ENCODE results near the gene HOXB4.
A peak's percentile ranks its signal among the peaks of the same experiment; 100 is the strongest.

Gene HOXB4

GRCh38 chr17:48601539-48602425 is 23.6 kb upstream of the HOXB4 start:
- DNase-seq (ENCODE audit: low read depth), result no peak

GRCh38 chr17:48601207-48601538 is 23.0 kb upstream of the HOXB4 start:
- no peak for DNase-seq (ENCODE audit: low read depth)

GRCh38 chr17:48600244-48601098 is 22.3 kb upstream of the HOXB4 start:
- DNase-seq (ENCODE audit: low read depth), result no peak

GRCh38 chr17:48599354-48599753 is 21.2 kb upstream of the HOXB4 start:
- no peak for DNase-seq (ENCODE audit: low read depth)

GRCh38 chr17:48598736-48599135 is 20.6 kb upstream of the HOXB4 start:
- no peak for DNase-seq (ENCODE audit: low read depth)

DNA sequence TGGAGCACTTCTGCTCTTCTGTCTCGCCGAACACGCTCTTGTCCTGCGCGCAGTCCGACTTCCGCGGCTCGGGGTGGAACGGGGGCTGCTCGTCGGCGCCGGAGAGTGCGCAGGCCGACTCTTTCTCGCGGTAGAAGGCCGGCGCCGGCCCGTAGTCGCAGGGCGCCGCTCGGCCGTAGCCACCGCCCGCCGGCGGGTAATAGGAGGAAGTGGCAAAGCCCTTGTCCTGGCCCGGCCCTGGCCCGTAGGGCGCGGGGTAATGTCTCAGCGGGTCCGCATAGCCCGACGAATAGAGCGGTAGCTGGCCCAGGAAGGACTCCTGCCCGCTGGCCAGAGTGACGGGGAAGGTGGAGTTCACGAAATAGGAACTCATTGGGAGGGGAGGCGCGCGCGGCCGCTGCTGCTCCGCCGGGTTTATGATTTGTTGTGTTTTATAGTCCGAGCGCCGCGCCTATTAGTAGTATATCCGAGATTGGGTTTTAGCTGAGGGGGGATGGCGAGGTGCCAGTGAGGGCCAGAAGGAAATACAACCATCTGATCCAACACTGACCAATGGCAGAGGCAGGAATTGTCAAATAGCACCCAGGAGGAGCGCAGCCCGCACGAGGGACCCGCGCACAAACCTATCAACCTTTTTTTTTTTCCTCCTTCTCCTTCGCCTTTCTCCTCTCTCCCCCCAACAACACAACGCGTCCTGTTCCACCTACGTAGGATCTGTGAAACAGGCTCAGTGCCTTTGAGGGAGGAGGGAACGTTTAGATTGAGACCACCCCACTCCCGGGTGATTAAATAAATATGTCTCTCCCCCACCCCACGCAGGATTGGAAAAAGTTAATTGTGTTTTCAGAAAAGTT is 19.9 kb upstream of the HOXB4 start:
- no peak for DNase-seq (ENCODE audit: low read depth)

GRCh38 chr17:48597528-48597777 is 19.3 kb upstream of the HOXB4 start:
- DNase-seq (ENCODE audit: low read depth), result no peak

DNA sequence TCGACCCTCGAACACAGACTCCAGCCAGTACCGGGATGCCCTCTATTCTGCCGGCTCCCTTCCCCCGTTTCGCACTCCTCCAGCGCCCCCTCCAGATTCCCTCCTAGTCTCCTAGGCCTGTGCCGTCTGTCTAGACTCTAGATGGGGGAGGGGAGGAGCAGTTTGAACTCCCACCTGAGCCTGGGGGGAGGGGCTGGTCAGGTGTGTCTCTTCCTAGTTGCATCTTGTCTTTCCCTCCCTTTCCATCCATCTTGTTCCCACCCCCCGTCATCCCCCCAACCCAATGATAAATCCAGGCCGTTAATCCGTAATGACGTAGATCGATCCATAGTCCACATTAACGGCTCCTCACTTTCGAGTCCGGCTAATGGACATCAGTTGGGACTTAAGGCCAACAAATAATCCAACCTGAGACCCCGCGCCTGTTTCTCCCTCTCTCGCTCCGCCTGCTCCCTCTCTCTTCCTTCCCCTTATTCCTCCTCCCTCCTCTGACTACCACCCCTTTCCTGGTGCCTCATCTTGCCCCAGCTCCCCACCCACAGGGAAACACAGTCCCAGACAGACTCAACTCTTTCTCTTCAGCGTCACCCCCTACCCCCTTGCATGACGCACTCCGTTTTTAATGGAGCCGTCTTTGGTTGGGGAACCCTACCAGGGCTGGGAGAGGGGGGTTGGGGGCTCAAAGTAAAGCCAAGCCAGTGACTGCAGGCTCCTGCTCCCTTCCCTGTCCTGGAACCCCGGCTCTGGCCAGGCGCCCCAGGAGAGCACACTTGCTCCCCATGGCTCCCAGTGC is 18.8 kb upstream of the HOXB4 start:
- DNase-seq (ENCODE audit: low read depth), result no peak

DNA sequence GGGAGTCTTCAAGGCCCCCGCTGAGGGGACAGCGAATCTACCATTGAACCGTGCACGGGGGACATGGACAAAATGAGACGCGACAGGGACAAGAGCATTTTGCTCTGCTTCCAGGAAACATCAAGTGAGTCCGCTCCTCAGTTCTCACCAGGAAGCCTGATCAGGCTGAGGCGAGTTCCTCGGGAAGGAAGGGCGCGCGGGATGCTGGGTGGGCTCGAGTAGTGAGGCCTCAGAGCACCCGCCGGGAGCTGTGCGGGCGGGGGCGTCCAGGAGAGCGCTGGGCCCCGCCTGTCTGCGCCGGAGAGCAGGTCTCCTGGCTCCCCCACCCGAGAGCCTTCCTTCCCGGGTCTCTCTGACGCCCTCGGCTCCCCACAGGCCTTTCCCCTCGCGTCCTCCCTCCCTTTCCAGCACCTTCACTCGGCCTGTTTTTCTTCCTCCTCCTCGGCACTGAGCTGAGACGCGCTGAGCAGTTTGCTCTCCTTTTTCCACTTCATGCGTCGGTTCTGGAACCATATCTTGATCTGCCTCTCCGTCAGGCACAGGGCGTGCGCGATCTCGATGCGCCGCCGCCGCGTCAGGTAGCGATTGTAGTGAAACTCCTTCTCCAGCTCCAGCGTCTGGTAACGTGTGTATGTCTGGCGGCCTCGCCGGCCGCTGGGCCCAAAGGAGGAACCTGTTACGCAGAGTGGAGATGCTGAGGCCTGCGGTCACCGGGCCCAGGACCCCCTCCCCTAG is 18.0 kb upstream of the HOXB4 start:
- DNase-seq (ENCODE audit: low read depth), result no peak

DNA sequence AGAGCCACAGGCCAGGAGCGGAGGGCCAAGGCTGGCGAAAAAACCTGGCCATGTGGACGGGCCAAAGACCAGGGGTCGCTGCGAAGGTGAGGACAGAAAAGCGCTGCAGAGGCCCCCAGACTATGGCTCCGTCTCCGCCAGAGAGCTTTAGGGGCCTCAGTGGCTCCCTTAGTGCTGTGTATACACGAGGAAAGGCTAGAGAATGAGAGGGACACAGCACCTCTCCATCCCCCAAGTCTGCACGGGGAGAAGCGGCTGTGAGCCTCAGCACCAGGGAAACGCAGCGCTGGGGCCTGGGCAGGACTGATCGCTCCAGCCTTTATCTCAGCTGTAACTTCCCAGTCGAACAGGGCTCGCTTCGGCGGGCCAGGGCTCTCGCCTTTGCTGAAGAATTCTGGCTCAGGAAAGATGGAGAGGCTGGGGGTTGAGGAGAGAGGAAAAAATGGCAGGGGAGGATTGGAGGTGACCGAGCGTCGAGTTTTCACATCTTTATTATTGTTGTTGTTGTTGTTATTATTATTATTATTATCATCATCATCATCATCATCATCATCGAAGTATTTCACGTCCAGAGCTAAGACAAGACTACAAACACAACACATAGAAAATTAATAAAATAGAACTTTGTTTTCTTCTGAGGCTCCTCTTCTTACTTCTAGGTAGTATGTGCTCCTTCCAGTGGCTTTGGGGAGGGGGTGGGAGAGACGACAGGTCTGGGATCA is 17.3 kb upstream of the HOXB4 start:
- DNase-seq (ENCODE audit: low read depth), result no peak

- no peak for DNase-seq (ENCODE audit: low read depth)
Measured at GRCh38 chr17:48594538-48595277, 16.6 kb upstream of the HOXB4 start.

DNA sequence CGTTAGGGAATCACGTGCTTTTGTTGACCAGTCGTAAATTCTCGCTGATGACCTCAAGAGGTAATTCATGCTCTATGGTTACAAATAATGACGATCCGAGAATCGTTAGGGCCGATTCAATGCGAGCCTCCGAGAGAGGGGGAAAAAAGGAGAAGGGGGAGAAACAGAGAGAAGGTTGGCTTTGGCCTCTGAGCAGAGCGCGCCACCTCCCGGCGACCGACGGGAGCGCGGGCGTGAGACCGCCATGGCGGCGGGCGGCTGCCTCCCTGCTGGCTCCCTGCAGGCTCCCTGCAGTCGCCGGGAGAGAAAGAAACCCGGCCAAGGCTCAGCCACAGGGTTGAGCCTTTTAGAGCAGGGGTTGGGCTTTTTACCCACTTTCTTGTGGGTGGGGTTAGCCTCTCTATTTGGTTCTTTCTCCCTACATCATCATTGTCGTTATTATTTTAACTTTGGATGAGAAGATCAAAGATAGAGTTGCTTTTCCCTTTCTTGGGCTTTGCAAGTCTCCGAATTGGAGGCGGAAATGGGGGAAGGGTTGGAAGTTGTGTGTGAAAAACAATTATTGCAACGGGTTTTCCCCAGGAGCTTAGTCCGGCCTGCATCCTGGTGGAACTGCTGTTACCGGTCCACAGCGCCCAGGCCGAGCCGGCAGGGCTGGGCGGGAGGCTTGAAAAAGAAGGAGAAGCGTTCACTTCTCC is 15.8 kb upstream of the HOXB4 start:
- peak; percentile 67 for DNase-seq (ENCODE audit: low read depth)

- no peak for DNase-seq (ENCODE audit: low read depth)
Measured at GRCh38 chr17:48593126-48593829, 15.1 kb upstream of the HOXB4 start, which contains the start of gene HOXB5. Gene HOXB5, minus strand, starts transcription at chr17:48593779. Its CDS starts 97 bp downstream, at chr17:48593682.

DNA sequence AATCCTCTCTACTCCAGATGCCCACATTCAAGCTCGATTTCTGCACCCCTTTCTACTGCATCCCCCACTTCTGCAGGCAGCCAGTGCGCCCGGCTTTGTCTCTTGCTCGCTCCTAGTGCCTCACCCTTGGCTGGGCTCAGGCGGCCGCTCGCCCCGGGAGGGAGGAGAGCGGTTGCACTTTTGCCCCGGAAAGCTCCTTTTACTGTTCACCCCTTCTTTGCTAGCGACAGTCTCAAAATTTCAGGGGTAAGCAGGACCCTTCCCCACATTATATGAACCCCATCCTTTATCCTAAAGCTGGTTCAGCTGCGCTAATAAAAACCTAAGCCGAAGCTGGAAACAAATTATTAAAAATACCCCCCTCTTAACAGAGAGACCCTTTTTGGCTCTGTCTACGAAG is 14.4 kb upstream of the HOXB4 start:
- no peak for DNase-seq (ENCODE audit: low read depth)

- no peak for DNase-seq (ENCODE audit: low read depth)
Measured at GRCh38 chr17:48592057-48592514, 13.9 kb upstream of the HOXB4 start.

DNA sequence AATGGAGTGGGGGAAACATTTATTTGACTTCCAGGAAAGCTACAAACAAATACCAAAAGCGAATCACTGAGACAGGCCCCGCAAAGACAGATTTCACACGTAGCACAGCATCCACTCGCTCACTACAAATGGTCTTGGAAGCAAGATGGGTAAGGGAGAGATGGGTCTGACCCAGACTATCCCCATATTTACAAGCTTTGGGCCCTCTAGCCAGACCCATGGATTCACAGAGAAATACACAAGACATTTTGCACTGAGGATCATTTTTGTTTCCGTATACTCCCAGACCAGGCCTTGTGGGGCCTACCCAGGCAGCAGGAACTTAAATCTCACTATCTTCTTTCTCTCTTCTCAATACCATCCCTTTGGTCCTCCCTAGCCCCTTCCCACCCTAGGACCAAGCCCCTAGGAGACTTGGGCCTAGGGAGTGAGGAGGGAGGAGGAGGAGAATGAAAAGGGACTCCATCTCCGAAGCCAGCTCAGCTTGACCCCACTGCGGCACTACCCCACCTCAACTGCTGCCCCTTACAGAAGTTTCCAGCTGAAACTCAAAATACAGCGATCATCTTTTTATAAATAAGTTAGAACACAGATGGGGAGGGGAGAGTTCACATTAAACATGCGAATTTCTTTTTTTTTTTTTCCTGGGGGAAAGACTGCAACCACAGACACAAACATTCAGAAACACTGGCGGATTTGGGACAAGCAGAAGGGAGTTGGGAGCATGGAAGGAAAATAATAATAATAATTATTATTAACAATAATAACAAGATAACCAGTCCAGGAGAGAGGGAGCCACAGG is 13.3 kb upstream of the HOXB4 start:
- no peak for DNase-seq (ENCODE audit: low read depth)

DNA sequence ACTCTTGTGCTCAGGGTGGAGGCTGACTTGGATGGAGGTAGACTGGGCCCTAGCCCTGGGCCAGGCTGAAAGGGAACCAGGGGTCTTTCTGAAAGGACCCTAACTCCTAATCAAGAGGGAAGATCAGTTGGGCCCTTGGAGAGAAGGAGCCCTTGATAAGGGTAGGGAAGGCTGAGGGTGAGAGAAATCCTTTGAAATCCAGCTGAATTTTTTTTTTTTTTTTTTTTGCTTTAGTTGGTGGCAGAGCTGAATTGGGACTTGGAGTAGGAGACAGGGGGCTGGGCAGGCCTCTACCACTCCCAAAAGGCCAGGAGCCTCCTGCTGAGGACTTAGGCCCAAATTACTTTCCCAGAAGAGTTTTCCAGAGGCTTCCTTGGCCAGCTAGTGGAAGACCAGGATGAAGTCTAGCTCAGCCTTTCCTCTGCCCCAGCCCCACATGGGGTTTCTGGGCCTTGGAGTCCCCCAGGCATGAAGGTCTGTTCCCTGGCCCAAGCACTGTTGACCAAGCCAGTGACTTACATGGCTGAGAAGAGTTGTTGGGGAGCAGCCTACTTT is 12.5 kb upstream of the HOXB4 start:
- DNase-seq (ENCODE audit: low read depth), result no peak
